CD8-positive, alpha-beta memory T cell (primary cell): ENCODE data around the gene NUDT7. TPM values are rescaled to one million over a fixed set of nuclear protein-coding genes. Genes with fewer than 3 reads are reported as not detected.

ENCODE experiments used
- CTCF ChIA-PET: fragments of 350-600 bp; sonication (Branson Sonifier 250); formaldehyde crosslinking; loops from one replicate; lab custom pipeline; 2021; ENCODE audit warnings: antibody characterized with exemption; lab: Charles Lee
- POLR2A ChIA-PET: fragments of 350-600 bp; sonication (Branson Sonifier 250); formaldehyde crosslinking; loops from one replicate; lab custom pipeline; 2021; ENCODE audit warnings: antibody characterized with exemption; lab: Charles Lee
- DNase-seq, 5 donors: peaks; one replicate each; pipeline versions ENCODE4 v3.0.0 to v3.0.0-alpha.2; 2020 to 2022; ENCODE audit warnings: mixed read lengths in 1 of 5
- H3K27ac ChIP-seq: one replicate; pipeline ENCODE4 v1.7.0; 2013; ENCODE audit warnings: low read depth, mild to moderate bottlenecking, low read length, moderate library complexity
- H3K27me3 ChIP-seq: 2 replicates; pipeline ENCODE4 v1.7.0; 2013; ENCODE audit warnings: low read length, mild to moderate bottlenecking; ENCODE audit not compliant: insufficient read depth, poor library complexity, severe bottlenecking
- H3K36me3 ChIP-seq: 2 replicates; pipeline ENCODE4 v1.7.0; 2013; ENCODE audit warnings: mild to moderate bottlenecking, low read length, moderate library complexity; ENCODE audit not compliant: insufficient read depth
- H3K4me1 ChIP-seq: 2 replicates; pipeline ENCODE4 v1.7.0; 2013; ENCODE audit warnings: mild to moderate bottlenecking, low read length, moderate library complexity; ENCODE audit not compliant: insufficient read depth
- H3K4me3 ChIP-seq: 2 replicates; pipeline ENCODE4 v1.7.0; 2013; ENCODE audit warnings: mild to moderate bottlenecking, low read length
- H3K9me3 ChIP-seq: 2 replicates; pipeline ENCODE4 v1.7.0; 2013; ENCODE audit warnings: mild to moderate bottlenecking, low read length
- H3K27ac Mint-ChIP-seq, 8 donors: one replicate each; pipeline ENCODE4 v1.8.0; 2020 to 2021; ENCODE audit warnings: mixed read lengths in 8 of 8, mild to moderate bottlenecking in 6 of 8, inconsistent platforms in 3 of 8, moderate library complexity in 3 of 8
- H3K27me3 Mint-ChIP-seq, 2 donors: one replicate each; pipeline ENCODE4 v1.8.0; 2020 to 2021; ENCODE audit warnings: mixed read lengths in 2 of 2, mild to moderate bottlenecking in 1 of 2, moderate library complexity in 1 of 2
- H3K36me3 Mint-ChIP-seq, 3 donors: one replicate each; pipeline ENCODE4 v1.8.0; 2020 to 2021; ENCODE audit warnings: mixed read lengths in 3 of 3, inconsistent platforms in 1 of 3, mild to moderate bottlenecking in 1 of 3
- H3K4me1 Mint-ChIP-seq, 3 donors: one replicate each; pipeline ENCODE4 v1.8.0; 2020 to 2021; ENCODE audit warnings: mixed read lengths in 3 of 3, inconsistent platforms in 1 of 3, mild to moderate bottlenecking in 1 of 3
- H3K4me3 Mint-ChIP-seq, 7 donors: one replicate each; pipeline ENCODE4 v1.8.0; 2020 to 2021; ENCODE audit warnings: mixed read lengths in 7 of 7, mild to moderate bottlenecking in 6 of 7, moderate library complexity in 4 of 7, inconsistent platforms in 2 of 7
- H3K9me3 Mint-ChIP-seq, 5 donors: one replicate each; pipeline ENCODE4 v1.8.0; 2020 to 2022; ENCODE audit warnings: mixed read lengths in 5 of 5, mild to moderate bottlenecking in 3 of 5, moderate library complexity in 2 of 5, inconsistent platforms in 1 of 5
- polyA plus RNA-seq: library from polyadenylated mRNA; unstranded; fragments of 300-500 nt; fragmentation: Illumina TruSeq; gene quantifications from one replicate; pipeline ENCODE4 v1.2.3, GENCODE V29; 2021
- total RNA-seq, 2 experiments: library from RNA; stranded (reverse); gene quantifications; one replicate each; pipeline ENCODE4 v1.2.3, GENCODE V29; 2021

The NUDT7 gene
- total RNA-seq (1 to 10 TPM; 4.4 to 4.5 TPM), polyA plus RNA-seq (18.0 TPM)

DNA sequence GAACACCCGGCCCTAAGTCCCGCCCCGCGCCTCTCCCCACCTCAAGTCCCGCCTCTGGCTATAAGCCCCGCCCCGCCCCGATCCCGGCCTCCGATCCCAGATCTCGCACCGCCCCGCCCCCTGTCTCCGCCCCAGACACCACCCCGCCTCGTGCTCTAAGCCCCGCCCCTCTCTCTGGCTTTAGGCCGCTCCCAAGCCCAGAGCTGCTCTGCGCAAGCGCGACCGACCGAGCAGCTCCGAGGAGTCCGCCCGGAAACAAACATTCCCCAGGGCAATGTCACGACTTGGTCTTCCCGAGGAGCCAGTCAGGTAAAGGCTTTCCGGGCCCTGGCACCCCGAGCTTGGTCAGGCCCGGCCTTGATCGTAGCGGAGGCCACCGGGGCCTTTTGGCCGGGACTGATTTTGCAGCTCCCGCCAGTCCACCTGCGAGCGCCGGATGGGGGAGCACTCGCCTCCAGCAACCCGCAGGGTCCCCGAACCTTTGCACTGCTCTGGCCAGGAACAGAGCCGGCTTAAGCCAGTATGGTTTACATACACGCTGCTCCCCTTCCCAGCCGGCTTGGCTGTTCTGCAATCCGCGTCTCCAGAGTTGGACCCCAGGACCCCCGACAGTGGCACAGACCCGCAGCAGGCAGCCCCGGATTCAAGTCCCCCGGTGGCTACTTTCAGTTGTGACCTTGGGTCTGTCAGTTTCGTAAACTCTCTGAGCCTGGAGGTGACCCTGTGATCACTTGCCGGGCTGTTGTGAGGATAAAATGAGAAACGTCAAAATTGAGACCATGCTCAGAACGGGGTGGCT lies at the start of gene NUDT7:
NUDT7 (plus strand) TSS at position 206 of the 799 bp plus-strand sequence; CDS start at position 275, 69 bp downstream.
- H3K4me3 Mint-ChIP-seq: peak within 1 kb of the TSS; percentile 83 to 96 (median 91)
- Histone ChIP-seq H3K27me3 (no peaks in the 10 kb centered on the region), H3K4me1 (peaks cover 8% of the 10 kb centered on the region), H3K4me3 (peak within 1 kb of the TSS; percentile 92), H3K9me3 (no peaks in the 10 kb centered on the region), H3K36me3 (no peaks in the 10 kb centered on the region), H3K27ac (peak within 1 kb of the TSS; percentile 69)
- peaks cover 4 to 11% (median 9%) of the 10 kb centered on the region in 3 donors for H3K36me3 Mint-ChIP-seq
- ChIA-PET POLR2A (interaction anchor here (0.5 kb wide), 1 partner anchor 9 kb away, joined by 3 read pairs; no protein-coding TSS in a partner anchor), CTCF (interaction anchor here (1.4 kb wide), 2 partner anchors 9 to 378 kb away, joined by 3 to 6 read pairs; no protein-coding TSS in a partner anchor)
- no peaks in the 10 kb centered on the region for H3K9me3 Mint-ChIP-seq
- peaks cover 0 to 1% of the 10 kb centered on the region in 2 donors for H3K27me3 Mint-ChIP-seq
- peaks cover 11 to 23% (median 20%) of the 10 kb centered on the region in 3 donors for H3K4me1 Mint-ChIP-seq
- DNase-seq: peak; percentile 88 to 96 (median 91)
- H3K27ac Mint-ChIP-seq: peak within 1 kb of the TSS; percentile 76 to 96 (median 88)

DNA sequence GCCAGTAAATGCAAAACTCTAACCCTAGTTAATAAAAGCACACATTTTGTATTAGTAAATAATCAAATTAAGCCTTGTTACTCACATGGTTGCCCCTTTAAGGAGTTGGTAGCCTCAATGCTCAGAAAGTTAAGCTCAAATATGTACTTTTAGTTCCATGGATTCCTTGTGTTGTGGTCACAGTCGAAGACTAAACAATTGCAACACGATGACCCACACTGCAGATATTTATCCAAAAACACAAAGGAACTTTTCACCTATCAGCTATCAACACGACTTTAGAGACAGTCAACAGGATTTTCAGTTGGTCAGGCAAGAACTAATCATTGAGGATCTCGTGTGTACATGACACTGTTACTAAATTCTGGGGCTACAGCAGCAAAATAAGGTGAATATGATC lies 47.4 kb upstream of the NUDT7 start:
- H3K36me3 Mint-ChIP-seq: no peaks in the 10 kb centered on the region
- no peak overlapping the region for H3K4me3 ChIP-seq
- CTCF ChIA-PET: interaction anchor here (1.1 to 4.2 kb wide), 6 partner anchors 10 to 328 kb away, joined by 3 to 36 read pairs (median 5); no protein-coding TSS in a partner anchor
- no peaks in the 10 kb centered on the region for H3K36me3 ChIP-seq
- no peaks in the 10 kb centered on the region for H3K27me3 ChIP-seq
- POLR2A ChIA-PET: no interaction called here
- no peak for DNase-seq
- H3K27me3 Mint-ChIP-seq: peaks cover 2 to 10% of the 10 kb centered on the region in 2 donors
- H3K27ac Mint-ChIP-seq: no peak overlapping the region
- H3K9me3 ChIP-seq: no peaks in the 10 kb centered on the region
- H3K27ac ChIP-seq: no peak overlapping the region
- H3K4me1 Mint-ChIP-seq: no peaks in the 10 kb centered on the region
- H3K4me3 Mint-ChIP-seq: no peak overlapping the region
- H3K4me1 ChIP-seq: no peaks in the 10 kb centered on the region
- H3K9me3 Mint-ChIP-seq: no peaks in the 10 kb centered on the region

DNA sequence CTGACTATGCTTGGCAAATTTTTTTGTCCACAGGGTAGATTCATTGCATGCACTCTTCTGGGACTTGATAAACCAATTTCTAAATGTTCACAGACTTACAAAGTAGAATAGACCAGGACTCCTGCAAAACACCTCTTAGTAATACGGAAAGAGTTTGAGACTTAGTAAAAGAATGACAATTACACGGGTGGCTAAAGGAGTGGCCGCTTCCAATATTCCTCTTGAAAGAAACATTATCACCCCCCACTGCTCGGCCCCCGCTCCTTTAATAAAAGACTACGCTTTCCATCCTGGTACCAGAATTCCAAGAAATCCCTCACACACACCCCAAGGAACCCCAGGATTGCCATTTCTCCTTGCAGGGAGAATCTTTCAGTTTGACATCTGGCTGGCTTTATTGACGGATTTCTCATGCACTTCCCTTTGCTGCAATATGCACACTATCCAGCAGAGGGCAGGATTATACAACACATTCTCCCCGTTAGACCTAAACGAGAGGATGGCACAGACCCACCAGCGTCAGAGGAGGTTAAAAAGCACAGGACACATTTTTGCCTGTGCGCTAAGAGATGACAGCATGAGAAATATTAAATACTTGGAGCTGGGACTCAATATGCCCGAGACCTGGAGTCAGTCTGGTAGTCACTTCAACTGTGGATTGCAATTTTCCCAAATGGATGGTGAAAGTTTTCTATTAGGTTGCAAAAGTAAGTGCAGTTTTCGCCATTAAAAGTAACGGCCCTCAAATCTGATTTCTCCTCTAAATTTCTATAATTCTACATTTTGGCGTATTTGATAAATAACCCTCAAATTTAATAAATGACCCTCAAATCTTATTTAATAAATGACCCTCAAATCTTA lies 46.6 kb upstream of the NUDT7 start:
- POLR2A ChIA-PET: no interaction called here
- no peaks in the 10 kb centered on the region for H3K4me1 Mint-ChIP-seq

DNA sequence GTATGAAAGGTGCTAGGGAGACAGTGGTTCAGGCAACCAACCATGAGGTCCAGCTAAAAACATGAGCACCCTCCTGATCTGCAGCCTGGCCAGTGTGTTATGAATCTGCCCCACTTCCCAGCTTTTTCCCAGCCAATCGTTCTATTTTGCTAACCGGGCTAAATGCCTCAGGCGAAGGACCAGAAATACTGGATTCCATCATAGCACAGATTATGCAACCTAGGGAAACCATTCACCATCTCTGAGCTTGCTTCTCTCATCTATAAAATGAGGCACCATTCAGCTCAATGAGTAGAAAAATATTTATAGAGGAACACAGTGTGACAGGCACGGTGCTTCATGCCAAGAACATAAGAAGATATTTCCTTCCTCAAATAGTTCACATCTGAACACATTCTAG lies 45.2 kb upstream of the NUDT7 start:
- DNase-seq: no peak
- Histone ChIP-seq H3K27ac (no peak overlapping the region), H3K27me3 (no peaks in the 10 kb centered on the region), H3K4me3 (no peak overlapping the region), H3K36me3 (no peaks in the 10 kb centered on the region), H3K9me3 (no peaks in the 10 kb centered on the region), H3K4me1 (no peaks in the 10 kb centered on the region)
- Mint-ChIP-seq H3K9me3 (no peaks in the 10 kb centered on the region), H3K4me3 (no peak overlapping the region), H3K27ac (no peak overlapping the region), H3K4me1 (no peaks in the 10 kb centered on the region), H3K36me3 (no peaks in the 10 kb centered on the region), H3K27me3 (peaks cover 1 to 10% of the 10 kb centered on the region in 2 donors)
- CTCF ChIA-PET: interaction anchor here (3.2 to 4.2 kb wide), 2 partner anchors 294 to 326 kb away, joined by 10 to 36 read pairs; no protein-coding TSS in a partner anchor
- POLR2A ChIA-PET: no interaction called here

More for the DNA sequence above, 46.6 kb upstream of the NUDT7 start:
- peak; percentile 33 to 61 (median 41) for DNase-seq
- H3K9me3 Mint-ChIP-seq: no peaks in the 10 kb centered on the region
- H3K27me3 Mint-ChIP-seq: peaks cover 1 to 10% of the 10 kb centered on the region in 2 donors
- H3K4me1 ChIP-seq: no peaks in the 10 kb centered on the region
- H3K4me3 ChIP-seq: no peak overlapping the region
- H3K36me3 Mint-ChIP-seq: no peaks in the 10 kb centered on the region
- no peak overlapping the region for H3K4me3 Mint-ChIP-seq
- no peaks in the 10 kb centered on the region for H3K27me3 ChIP-seq
- no peak overlapping the region for H3K27ac Mint-ChIP-seq
- H3K27ac ChIP-seq: no peak overlapping the region
- CTCF ChIA-PET: interaction anchor here (1.1 to 4.2 kb wide), 5 partner anchors 9 to 327 kb away, joined by 3 to 36 read pairs (median 6); no protein-coding TSS in a partner anchor
- H3K36me3 ChIP-seq: no peaks in the 10 kb centered on the region
- no peaks in the 10 kb centered on the region for H3K9me3 ChIP-seq

DNA sequence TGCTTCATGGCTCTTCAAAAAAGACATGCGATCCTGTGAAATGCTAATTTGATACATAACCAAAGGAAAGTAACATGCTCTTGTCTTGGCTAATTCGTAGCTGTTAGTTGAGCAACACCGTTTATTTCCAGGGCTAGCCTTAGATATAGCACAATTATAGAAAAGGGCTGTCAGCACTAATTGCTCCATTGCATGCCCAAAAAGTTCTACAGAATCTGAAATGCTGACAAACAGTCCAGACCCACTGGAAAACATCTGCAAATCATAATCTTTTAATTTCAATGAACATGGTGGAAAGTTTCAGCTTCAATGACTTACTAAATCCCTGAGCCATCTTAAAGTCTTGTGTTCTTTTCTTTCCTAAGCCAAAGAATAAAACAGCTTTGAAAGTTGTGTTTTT lies 42.9 kb upstream of the NUDT7 start:
- Mint-ChIP-seq H3K36me3 (no peaks in the 10 kb centered on the region), H3K4me1 (no peaks in the 10 kb centered on the region), H3K9me3 (no peaks in the 10 kb centered on the region), H3K27me3 (peaks cover 5 to 10% of the 10 kb centered on the region in 2 donors), H3K4me3 (no peak overlapping the region), H3K27ac (no peak overlapping the region)
- no peak for DNase-seq
- H3K9me3 ChIP-seq: no peaks in the 10 kb centered on the region
- POLR2A ChIA-PET: no interaction called here
- no peak overlapping the region for H3K27ac ChIP-seq
- CTCF ChIA-PET: interaction anchor here (1.6 to 2.6 kb wide), 2 partner anchors 286 to 293 kb away, joined by 3 to 8 read pairs; no protein-coding TSS in a partner anchor
- H3K4me1 ChIP-seq: no peaks in the 10 kb centered on the region
- no peak overlapping the region for H3K4me3 ChIP-seq
- no peaks in the 10 kb centered on the region for H3K36me3 ChIP-seq
- H3K27me3 ChIP-seq: no peaks in the 10 kb centered on the region

DNA sequence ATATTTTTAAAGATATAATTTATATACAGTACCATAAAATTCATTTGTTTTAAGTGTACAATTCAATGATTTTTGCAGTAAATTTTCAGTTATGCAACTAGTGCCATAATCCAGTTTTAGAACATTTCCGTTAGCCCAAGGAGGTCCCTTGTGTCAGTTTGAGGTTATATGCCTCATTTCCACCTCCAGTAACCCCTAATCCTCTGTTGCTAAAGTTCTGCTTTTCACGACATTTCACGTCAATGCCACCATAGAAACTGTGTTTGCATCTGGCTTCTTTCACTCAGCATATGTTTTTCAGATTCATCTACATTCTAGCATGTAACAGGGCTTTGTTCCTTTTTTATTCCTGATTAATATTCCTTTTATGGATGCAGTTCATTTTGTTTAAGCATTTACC lies 42.4 kb upstream of the NUDT7 start:
- Histone ChIP-seq H3K4me1 (no peaks in the 10 kb centered on the region), H3K9me3 (no peaks in the 10 kb centered on the region), H3K27ac (no peak overlapping the region), H3K36me3 (no peaks in the 10 kb centered on the region), H3K4me3 (no peak overlapping the region), H3K27me3 (no peaks in the 10 kb centered on the region)
- Mint-ChIP-seq H3K36me3 (no peaks in the 10 kb centered on the region), H3K9me3 (no peaks in the 10 kb centered on the region), H3K27me3 (peaks cover 5 to 10% of the 10 kb centered on the region in 2 donors), H3K4me3 (no peak overlapping the region), H3K4me1 (no peaks in the 10 kb centered on the region), H3K27ac (no peak overlapping the region)
- POLR2A ChIA-PET: no interaction called here
- no peak for DNase-seq
- CTCF ChIA-PET: interaction anchor here (1.6 to 2.6 kb wide), 2 partner anchors 286 to 292 kb away, joined by 3 to 8 read pairs; no protein-coding TSS in a partner anchor

DNA sequence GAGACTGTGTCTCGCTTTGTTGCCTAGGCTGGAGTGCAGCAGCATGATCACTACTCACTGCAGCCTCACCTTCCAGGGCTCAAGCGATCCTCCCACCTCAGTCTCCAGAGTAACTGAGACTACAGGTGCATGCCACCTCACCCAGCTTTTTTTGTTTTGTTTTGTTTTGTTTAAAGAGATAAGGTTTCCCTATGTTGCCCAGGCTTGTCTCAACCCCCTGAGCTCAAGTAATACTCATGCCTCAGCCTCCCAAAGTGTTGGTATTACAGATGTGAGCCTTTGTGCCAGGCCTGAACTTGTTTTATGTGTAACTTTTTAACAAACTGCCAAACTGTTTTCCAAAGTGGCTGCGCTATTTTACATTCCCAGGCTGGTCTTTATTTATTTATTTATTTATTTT lies 41.8 kb upstream of the NUDT7 start:
- Histone ChIP-seq H3K27me3 (no peaks in the 10 kb centered on the region), H3K9me3 (no peaks in the 10 kb centered on the region), H3K4me1 (no peaks in the 10 kb centered on the region), H3K4me3 (no peak overlapping the region), H3K36me3 (no peaks in the 10 kb centered on the region), H3K27ac (no peak overlapping the region)
- Mint-ChIP-seq H3K4me1 (no peaks in the 10 kb centered on the region), H3K36me3 (no peaks in the 10 kb centered on the region), H3K27ac (no peak overlapping the region), H3K27me3 (peaks cover 5 to 14% of the 10 kb centered on the region in 2 donors), H3K4me3 (no peak overlapping the region), H3K9me3 (no peaks in the 10 kb centered on the region)
- ChIA-PET CTCF (interaction anchor here (2.6 kb wide), 1 partner anchor 292 kb away, joined by 8 read pairs; no protein-coding TSS in a partner anchor), POLR2A (no interaction called here)
- no peak for DNase-seq
